A549 (cell line): ENCODE measurements around the gene CACNG6. TPM values are rescaled to one million over a fixed set of nuclear protein-coding genes. Genes with fewer than 3 reads are reported as not detected.
"Not testable (repeated sequence)": the region's sequence is repeated elsewhere in the genome, so short reads cannot be mapped to it uniquely, and the experiment has no call there.

Experiments used
- ATAC-seq, 2 experiments: fragments of 200-7000 bp in 1 of 2; fragments of >200 bp in 1 of 2; cut with Nextera tagmentation in 1 of 2; cut with Tn5 transposase in 1 of 2; 3 replicates each; pipeline versions ENCODE4 v1.8.0 to v1.9.1; 2018 to 2020; ENCODE audit warnings: mild to moderate bottlenecking in 1 of 2, moderate library complexity in 1 of 2
- CTCF ChIA-PET: fragments of 300-600 bp; sonication (Branson Sonifier 250); formaldehyde crosslinking; extraction: SDS; loops from one replicate; lab custom pipeline; 2021; ENCODE audit warnings: antibody characterized with exemption, inconsistent platforms; lab: Yijun Ruan, JAX
- POLR2A ChIA-PET: fragments of 350-600 bp; formaldehyde crosslinking; extraction: SDS; loops from one replicate; lab custom pipeline; 2021; ENCODE audit warnings: antibody characterized with exemption, inconsistent platforms; lab: Yijun Ruan, JAX
- DNase-seq, 2 experiments: peaks; one replicate each; pipeline versions ENCODE4 v3.0.0 to v3.0.0-alpha.2; 2011 to 2016; ENCODE audit warnings: low read depth in 1 of 2, low spot score in 1 of 2
- FAIRE-seq: peaks from 2 replicates; lab custom pipeline; 2011; peaks lifted over from hg19 to GRCh38; lab: Jason Lieb, UNC
- H3K27ac ChIP-seq, 2 experiments: fragments of >200 bp; sonication (Bioruptor Twin); formaldehyde crosslinking; 3 replicates each; pipeline ENCODE4 v1.5.1; 2016 to 2017
- H3K4me1 ChIP-seq: fragments of >200 bp; sonication (Bioruptor Twin); formaldehyde crosslinking; 3 replicates; pipeline ENCODE4 v1.6.1; 2016
- H3K4me2 ChIP-seq: fragments of >200 bp; sonication (Bioruptor Twin); formaldehyde crosslinking; 3 replicates; pipeline ENCODE4 v1.6.1; 2016
- H3K4me3 ChIP-seq: fragments of >200 bp; sonication (Bioruptor Twin); formaldehyde crosslinking; 3 replicates; pipeline ENCODE4 v1.5.1; 2016
- H3K9me3 ChIP-seq: fragments of >200 bp; sonication (Bioruptor Twin); formaldehyde crosslinking; 3 replicates; pipeline ENCODE4 v1.6.1; 2016
- CBX8 ChIP-seq: fragments of 200-600 bp; sonication (generic); IDR thresholded peaks from 2 replicates; pipeline ENCODE4 v1.6.1; 2016
- CEBPB ChIP-seq, 2 experiments: fragments of >200 bp in 1 of 2; sonication (Bioruptor Twin) in 1 of 2; formaldehyde crosslinking in 1 of 2; IDR thresholded peaks; 2 replicates each; pipeline ENCODE4 v1.6.1; 2012 to 2016
- FOSB ChIP-seq: fragments of 250-450 bp; sonication (Bioruptor Pico); IDR thresholded peaks from 2 replicates; pipeline ENCODE4 v1.5.0; 2020; ENCODE audit warnings: mild to moderate bottlenecking, moderate library complexity
- MAFK ChIP-seq: fragments of 450-650 bp; IDR thresholded peaks from 2 replicates; pipeline ENCODE4 v1.6.1; 2014; ENCODE audit not compliant: partially characterized antibody
- NFE2L2 ChIP-seq: fragments of 150-350 bp; conservative IDR thresholded peaks from 2 replicates; pipeline ENCODE4 v1.6.1; 2014; ENCODE audit warnings: low read length
- PHF8 ChIP-seq: fragments of 200-600 bp; sonication (generic); IDR thresholded peaks from 2 replicates; pipeline ENCODE4 v1.6.1; 2016; ENCODE audit warnings: low read depth, mild to moderate bottlenecking, antibody characterized with exemption, moderate library complexity, borderline replicate concordance
- POLR2A ChIP-seq: IDR thresholded peaks from 2 replicates; pipeline ENCODE4 v1.6.1; 2012; ENCODE audit warnings: mild to moderate bottlenecking, low read length
- RAD21 ChIP-seq, 2 experiments: fragments of >200 bp in 1 of 2; sonication (Bioruptor Twin) in 1 of 2; formaldehyde crosslinking in 1 of 2; IDR thresholded peaks in 1 of 2; conservative IDR thresholded peaks in 1 of 2; 2 replicates in 1 of 2; 3 replicates in 1 of 2; pipeline ENCODE4 v1.6.1; 2012 to 2018; ENCODE audit warnings: inconsistent platforms in 1 of 2
- RFX5 ChIP-seq: fragments of 450-650 bp; IDR thresholded peaks from 2 replicates; pipeline ENCODE4 v1.7.1; 2014; ENCODE audit warnings: antibody characterized with exemption, mild to moderate bottlenecking, moderate library complexity
- SMC3 ChIP-seq: fragments of >200 bp; sonication (Bioruptor Twin); formaldehyde crosslinking; IDR thresholded peaks from 3 replicates; pipeline ENCODE4 v1.6.1; 2018; ENCODE audit warnings: inconsistent platforms
- SREBF2 ChIP-seq: fragments of 450-650 bp; IDR thresholded peaks from 2 replicates; pipeline ENCODE4 v1.6.1; 2014; ENCODE audit warnings: mild to moderate bottlenecking, moderate library complexity
- ZFP36 ChIP-seq: fragments of 450-650 bp; IDR thresholded peaks from 2 replicates; pipeline ENCODE4 v1.6.1; 2014; ENCODE audit warnings: borderline replicate concordance; ENCODE audit not compliant: partially characterized antibody
- WGBS: methylation state at CpG from one replicate; pipeline ENCODE4 v1.1.6; 2017; ENCODE audit errors: missing lambda C conversion rate; 5-methylcytosine and 5-hydroxymethylcytosine counted together
- polyA plus RNA-seq, 4 experiments: library from polyadenylated mRNA; depleted of rRNA in 3 of 4; stranded (reverse); fragments of >200 nt; fragmentation: RNase III in 1 of 4; extraction: RNeasy Plus Mini Kit Qiagen cat#74134 plus additional on column Dnase treatment in 1 of 4; gene quantifications; 2 replicates in 3 of 4; 3 replicates in 1 of 4; pipeline ENCODE4 v1.2.3, GENCODE V29; 2011 to 2017
- TF ChIP-seq, protein P1 (sequence below): fragments of 250-450 bp; sonication (Bioruptor Pico); IDR thresholded peaks from 2 replicates; pipeline ENCODE4 v1.5.0; 2020; ENCODE audit warnings: low read depth, mild to moderate bottlenecking, moderate library complexity
- TF ChIP-seq, protein P2 (sequence below): fragments of >200 bp; sonication (Bioruptor Twin); formaldehyde crosslinking; IDR thresholded peaks from 2 replicates; pipeline ENCODE4 v1.6.1; 2016
- TF ChIP-seq, protein P3 (sequence below): fragments of >200 bp; sonication (Bioruptor Twin); formaldehyde crosslinking; IDR thresholded peaks from 3 replicates; pipeline ENCODE4 v1.5.1; 2016

CACNG6 gene
- polyA plus RNA-seq, 2 of the 4 experiments (the other 2 are of a cell fraction): 7.3 to 16.2 TPM

DNA sequence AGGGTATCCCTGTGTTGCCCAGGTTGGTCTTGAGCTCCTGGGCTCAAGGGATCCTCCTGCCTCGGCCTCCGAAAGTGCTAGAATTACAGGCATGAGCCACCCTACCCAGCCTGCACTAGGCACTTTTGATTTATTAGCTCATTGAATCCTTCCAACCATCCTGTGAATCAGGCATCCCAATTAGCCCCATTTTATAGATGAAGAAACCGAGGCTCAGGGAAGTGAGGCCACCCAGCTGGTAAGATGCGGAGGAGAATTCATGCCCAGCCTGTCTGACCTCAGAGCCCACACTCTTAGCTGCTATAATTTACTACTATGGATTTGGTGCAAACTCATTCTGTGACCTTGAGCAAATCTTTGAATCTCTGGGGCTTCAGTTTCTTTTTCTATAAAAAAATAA is 46.5 kb upstream of the CACNG6 start:
- H3K4me1 ChIP-seq: 0 out of 3 replicates have a peak, but pooled peaks cover 8% of the 10 kb centered on the region

DNA sequence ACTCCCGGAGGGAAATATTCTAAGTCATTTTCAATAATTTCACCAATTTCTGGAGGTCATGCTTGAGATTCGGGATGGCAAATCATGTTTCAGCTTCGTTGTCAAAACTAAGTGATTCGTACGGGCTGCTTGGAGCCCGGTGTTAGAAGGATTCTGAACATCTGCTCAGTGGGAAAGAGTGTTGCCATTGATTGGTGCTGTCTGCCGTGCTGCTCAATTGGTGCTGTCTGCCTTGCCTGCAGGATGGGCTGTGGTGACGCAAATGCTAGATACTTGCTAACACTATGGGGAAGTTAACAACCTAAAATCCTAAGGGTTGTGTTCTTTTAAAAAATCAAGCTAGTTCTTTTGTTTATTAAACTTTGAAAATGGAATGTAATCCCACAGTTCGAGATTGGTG is 46.0 kb upstream of the CACNG6 start:
- Histone ChIP-seq H3K4me2 (peak overlapping the region; percentile 67), H3K27ac (peak overlapping the region; percentile 54 to 67), H3K4me1 (0 out of 3 replicates have a peak, but pooled peaks cover 8% of the 10 kb centered on the region), H3K4me3 (peak overlapping the region; percentile 18), H3K9me3 (no peaks in the 10 kb centered on the region)
- WGBS: 7% methylated on average over 9 of the region's 9 CpGs
- peak; percentile 85 to 88 for ATAC-seq
- FAIRE-seq: no peak
- TF ChIP-seq, protein P1, sequence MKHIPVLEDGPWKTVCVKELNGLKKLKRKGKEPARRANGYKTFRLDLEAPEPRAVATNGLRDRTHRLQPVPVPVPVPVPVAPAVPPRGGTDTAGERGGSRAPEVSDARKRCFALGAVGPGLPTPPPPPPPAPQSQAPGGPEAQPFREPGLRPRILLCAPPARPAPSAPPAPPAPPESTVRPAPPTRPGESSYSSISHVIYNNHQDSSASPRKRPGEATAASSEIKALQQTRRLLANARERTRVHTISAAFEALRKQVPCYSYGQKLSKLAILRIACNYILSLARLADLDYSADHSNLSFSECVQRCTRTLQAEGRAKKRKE (CRISPR knock-in tag): no peak
- peak; percentile 33 for TF ChIP-seq MAFK
- TF ChIP-seq CEBPB (IDR thresholded peaks at IDR 0.05): peak; percentile 35 to 73; a peak in 3 of 4 replicates
- TF ChIP-seq, protein P2, sequence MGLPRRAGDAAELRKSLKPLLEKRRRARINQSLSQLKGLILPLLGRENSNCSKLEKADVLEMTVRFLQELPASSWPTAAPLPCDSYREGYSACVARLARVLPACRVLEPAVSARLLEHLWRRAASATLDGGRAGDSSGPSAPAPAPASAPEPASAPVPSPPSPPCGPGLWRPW: no peak
- TF ChIP-seq CBX8: no peak
- 0 out of 2 replicates have a peak, but pooled peaks have one; percentile 36 for TF ChIP-seq RFX5
- CTCF ChIA-PET: interaction anchor here (0.5 to 2.6 kb wide), 8 partner anchors 11 to 1488 kb away, joined by 3 to 8 read pairs (median 4); no protein-coding TSS in a partner anchor
- POLR2A ChIA-PET: interaction anchor here (0.6 kb wide), 1 partner anchor 172 kb away, joined by 3 read pairs; no protein-coding TSS in a partner anchor
- DNase-seq: peak; percentile 79 to 86

More for the DNA sequence above, 46.5 kb upstream of the CACNG6 start:
- 86% methylated on average over 4 of the region's 4 CpGs for WGBS
- POLR2A ChIA-PET: interaction anchor here (0.6 kb wide), 1 partner anchor 172 kb away, joined by 3 read pairs; no protein-coding TSS in a partner anchor
- DNase-seq (no peak), FAIRE-seq (no peak), ATAC-seq (no peak)
- TF ChIP-seq NFE2L2: no peak
- no peak for TF ChIP-seq FOSB (CRISPR knock-in tag)
- TF ChIP-seq MAFK: no peak
- no peak for TF ChIP-seq POLR2A
- TF ChIP-seq SREBF2: no peak
- TF ChIP-seq PHF8: no peak
- CTCF ChIA-PET: interaction anchor here (0.5 to 2.6 kb wide), 9 partner anchors 11 to 1488 kb away, joined by 3 to 8 read pairs (median 4); no protein-coding TSS in a partner anchor
- Histone ChIP-seq H3K4me2 (peak overlapping the region; percentile 67), H3K4me3 (no peak overlapping the region; the same call in 2 of the 3 replicates), H3K27ac (peak overlapping the region; percentile 54 to 67; a peak in 5 of 6 replicates), H3K9me3 (no peaks in the 10 kb centered on the region)

DNA sequence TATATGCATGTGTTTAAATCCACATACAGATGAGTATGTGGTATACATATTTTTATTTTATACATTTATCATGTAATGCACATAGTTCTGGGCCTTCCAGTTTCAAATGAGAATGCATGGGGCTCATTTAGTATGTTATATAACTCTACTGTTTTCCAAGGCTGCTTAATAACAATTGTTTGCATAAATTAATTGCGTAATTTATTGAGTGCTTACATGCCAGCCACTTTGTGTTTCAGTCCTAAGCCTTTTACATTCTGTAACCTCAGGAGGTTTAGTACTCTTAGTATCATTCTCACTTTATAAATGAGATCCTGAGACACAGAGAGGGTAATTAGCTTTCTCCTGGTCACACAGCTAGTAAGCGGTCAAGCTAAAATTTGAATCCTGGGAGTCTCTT is 45.4 kb upstream of the CACNG6 start:
- WGBS: 80% methylated on average over 2 of the region's 2 CpGs
- no peak for ATAC-seq
- peak overlapping the region; percentile 67 for H3K4me2 ChIP-seq
- ChIA-PET POLR2A (no interaction called here), CTCF (interaction anchor here (1.2 to 2.6 kb wide), 7 partner anchors 22 to 151 kb away, joined by 3 to 11 read pairs (median 5); no protein-coding TSS in a partner anchor)
- DNase-seq: no peak
- peak overlapping the region; percentile 18 for H3K4me3 ChIP-seq
- FAIRE-seq: no peak
- peak; percentile 45 for TF ChIP-seq ZFP36
- peak in 1 of 2 experiments; percentile 51; a peak in 2 of 4 replicates for TF ChIP-seq CEBPB (IDR thresholded peaks at IDR 0.05)
- no peak for TF ChIP-seq RFX5
- no peaks in the 10 kb centered on the region for H3K9me3 ChIP-seq
- H3K4me1 ChIP-seq: 0 out of 3 replicates have a peak, but pooled peaks cover 8% of the 10 kb centered on the region
- H3K27ac ChIP-seq: peak overlapping the region; percentile 54 to 67; a peak in 4 of 6 replicates

DNA sequence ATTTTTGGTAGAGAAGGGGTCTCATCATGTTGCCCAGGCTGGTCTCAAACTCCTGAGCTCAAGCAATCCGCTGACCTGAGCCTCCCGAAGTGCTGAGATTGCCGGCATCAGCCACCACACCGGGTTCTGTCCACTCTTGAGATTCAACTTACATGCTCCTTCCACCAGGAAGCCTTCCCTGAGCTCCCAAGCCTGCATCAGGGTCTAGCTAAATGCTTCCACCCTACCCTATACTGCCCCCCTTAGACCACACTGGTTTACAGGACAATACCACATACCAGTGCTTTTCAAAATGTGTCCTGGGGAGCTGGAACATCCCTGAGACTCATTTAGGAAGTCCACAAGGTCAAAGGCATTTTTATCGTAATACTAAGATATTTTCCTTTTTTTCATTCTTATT is 43.8 kb upstream of the CACNG6 start:
- Histone ChIP-seq H3K4me3 (no peak overlapping the region), H3K9me3 (no peaks in the 10 kb centered on the region), H3K4me1 (0 out of 3 replicates have a peak, but pooled peaks cover 8% of the 10 kb centered on the region), H3K27ac (no peak overlapping the region), H3K4me2 (no peak overlapping the region)
- 83% methylated on average over 5 of the region's 5 CpGs for WGBS
- peak; percentile 73 to 83; a peak in 4 of 6 replicates for ATAC-seq
- peak; percentile 67 to 84 for DNase-seq
- ChIA-PET POLR2A (interaction anchor here (1.0 to 2.1 kb wide), 2 partner anchors 33 to 82 kb away, joined by 6 to 14 read pairs; no protein-coding TSS in a partner anchor), CTCF (interaction anchor here (0.8 to 2.6 kb wide), 12 partner anchors 12 to 138 kb away, joined by 3 to 17 read pairs (median 4); no protein-coding TSS in a partner anchor)
- peak; percentile 67 for FAIRE-seq
- TF ChIP-seq ZFP36: peak; percentile 93
- TF ChIP-seq SMC3: 0 out of 3 replicates have a peak, but pooled peaks have one; percentile 12
- TF ChIP-seq, protein P3, sequence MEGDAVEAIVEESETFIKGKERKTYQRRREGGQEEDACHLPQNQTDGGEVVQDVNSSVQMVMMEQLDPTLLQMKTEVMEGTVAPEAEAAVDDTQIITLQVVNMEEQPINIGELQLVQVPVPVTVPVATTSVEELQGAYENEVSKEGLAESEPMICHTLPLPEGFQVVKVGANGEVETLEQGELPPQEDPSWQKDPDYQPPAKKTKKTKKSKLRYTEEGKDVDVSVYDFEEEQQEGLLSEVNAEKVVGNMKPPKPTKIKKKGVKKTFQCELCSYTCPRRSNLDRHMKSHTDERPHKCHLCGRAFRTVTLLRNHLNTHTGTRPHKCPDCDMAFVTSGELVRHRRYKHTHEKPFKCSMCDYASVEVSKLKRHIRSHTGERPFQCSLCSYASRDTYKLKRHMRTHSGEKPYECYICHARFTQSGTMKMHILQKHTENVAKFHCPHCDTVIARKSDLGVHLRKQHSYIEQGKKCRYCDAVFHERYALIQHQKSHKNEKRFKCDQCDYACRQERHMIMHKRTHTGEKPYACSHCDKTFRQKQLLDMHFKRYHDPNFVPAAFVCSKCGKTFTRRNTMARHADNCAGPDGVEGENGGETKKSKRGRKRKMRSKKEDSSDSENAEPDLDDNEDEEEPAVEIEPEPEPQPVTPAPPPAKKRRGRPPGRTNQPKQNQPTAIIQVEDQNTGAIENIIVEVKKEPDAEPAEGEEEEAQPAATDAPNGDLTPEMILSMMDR: peak; percentile 40; the same call in 2 of the 3 replicates
- TF ChIP-seq RAD21 (conservative IDR thresholded peaks at IDR 0.05 in 1 of 2, IDR thresholded peaks at IDR 0.05 in 1 of 2): peak; percentile 24 to 63; a peak in 2 of 5 replicates
- TF ChIP-seq, protein P1 (CRISPR knock-in tag): no peak
- TF ChIP-seq, all 56 proteins: peak for 4

DNA sequence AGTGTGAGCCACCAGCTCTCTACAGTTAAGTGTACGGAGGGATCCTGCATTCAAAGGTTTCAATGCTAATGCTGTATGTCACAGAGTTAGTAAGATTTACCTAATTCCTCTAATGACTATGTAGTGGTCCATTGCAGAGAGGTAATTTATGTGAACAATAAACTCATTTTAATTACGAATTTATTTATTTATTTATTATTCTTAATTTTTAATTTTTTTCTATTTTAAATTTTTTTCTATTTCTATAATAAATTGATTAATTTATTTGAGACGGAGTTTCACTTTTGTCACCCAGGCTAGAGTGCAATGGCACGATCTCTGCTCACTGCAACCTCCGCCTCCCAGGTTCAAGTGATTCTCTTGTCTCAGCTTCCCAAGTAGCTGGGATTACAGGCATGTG is 42.8 kb upstream of the CACNG6 start:
- CTCF ChIA-PET: interaction anchor here (0.8 to 2.6 kb wide), 7 partner anchors 11 to 78 kb away, joined by 3 to 17 read pairs (median 4); no protein-coding TSS in a partner anchor
- POLR2A ChIA-PET: interaction anchor here (2.1 kb wide), 1 partner anchor 32 kb away, joined by 14 read pairs; no protein-coding TSS in a partner anchor
- FAIRE-seq: not testable (repeated sequence)

More for the DNA sequence above, 42.8 kb upstream of the CACNG6 start:
- not testable (repeated sequence) for H3K9me3 ChIP-seq, H3K4me2 ChIP-seq, H3K4me3 ChIP-seq, H3K4me1 ChIP-seq, DNase-seq, H3K27ac ChIP-seq, ATAC-seq
- 91% methylated on average over 5 of the region's 5 CpGs for WGBS
